Keratinocyte (primary cell): Measurements from ENCODE around the gene LAMA2. TPM values are rescaled to one million over a fixed set of nuclear protein-coding genes. Genes with fewer than 3 reads are reported as not detected.

ENCODE experiments used
- DNase-seq: peaks from one replicate; pipeline ENCODE4 v3.0.0-alpha.2; 2011; ENCODE audit warnings: low read depth, missing footprints, low spot score
- FAIRE-seq: peaks from 2 replicates; lab custom pipeline; 2011; peaks lifted over from hg19 to GRCh38; lab: Jason Lieb, UNC
- H2AFZ ChIP-seq: 2 replicates; pipeline ENCODE4 v1.6.0; 2012; ENCODE audit warnings: low read length, control low read depth, inconsistent platforms; ENCODE audit not compliant: control insufficient read depth
- H3K27ac ChIP-seq: 2 replicates; pipeline ENCODE4 v1.5.1; 2011; ENCODE audit warnings: low read length; ENCODE audit not compliant: control insufficient read depth, insufficient read depth
- H3K27me3 ChIP-seq: 3 replicates; pipeline ENCODE4 v1.6.0; 2011; ENCODE audit warnings: low read length; ENCODE audit not compliant: control insufficient read depth, insufficient read depth; ENCODE audit errors: extremely low read depth
- H3K36me3 ChIP-seq, 2 experiments: 2 replicates in 1 of 2; 3 replicates in 1 of 2; pipeline ENCODE4 v1.5.1; 2011; ENCODE audit warnings: low read length in 2 of 2, mild to moderate bottlenecking in 1 of 2; ENCODE audit not compliant: control insufficient read depth in 2 of 2, insufficient read depth in 2 of 2; ENCODE audit errors: extremely low read depth in 1 of 2
- H3K4me1 ChIP-seq: 3 replicates; pipeline ENCODE4 v1.5.1; 2011; ENCODE audit warnings: low read length; ENCODE audit not compliant: control insufficient read depth, insufficient read depth; ENCODE audit errors: extremely low read depth
- H3K4me2 ChIP-seq: 3 replicates; pipeline ENCODE4 v1.6.0; 2011; ENCODE audit warnings: low read depth, low read length; ENCODE audit not compliant: control insufficient read depth, insufficient read depth; ENCODE audit errors: extremely low read depth
- H3K4me3 ChIP-seq, 3 experiments: fragments of 200-600 bp in 1 of 3; sonication (generic) in 1 of 3; 2 replicates in 2 of 3; 3 replicates in 1 of 3; pipeline ENCODE4 v1.5.1; 2011 to 2016; ENCODE audit warnings: low read length in 3 of 3, mild to moderate bottlenecking in 3 of 3, control low read depth in 2 of 3, inconsistent platforms in 1 of 3, low read depth in 1 of 3, mixed read lengths in 1 of 3, mixed run types in 1 of 3, moderate library complexity in 1 of 3; ENCODE audit not compliant: control insufficient read depth in 2 of 3, insufficient read depth in 2 of 3; ENCODE audit errors: extremely low read depth in 1 of 3
- H3K79me2 ChIP-seq: 2 replicates; pipeline ENCODE4 v1.6.0; 2012; ENCODE audit warnings: low read length; ENCODE audit not compliant: control insufficient read depth, insufficient read depth
- H3K9ac ChIP-seq: 3 replicates; pipeline ENCODE4 v1.6.0; 2011; ENCODE audit warnings: low read length; ENCODE audit not compliant: control insufficient read depth, insufficient read depth; ENCODE audit errors: extremely low read depth
- H3K9me1 ChIP-seq: 3 replicates; pipeline ENCODE4 v1.6.0; 2011; ENCODE audit warnings: low read length; ENCODE audit not compliant: control insufficient read depth, insufficient read depth; ENCODE audit errors: extremely low read depth
- H3K9me3 ChIP-seq: 2 replicates; pipeline ENCODE4 v1.5.1; 2012; ENCODE audit warnings: low read depth, low read length; ENCODE audit not compliant: control insufficient read depth
- H4K20me1 ChIP-seq: 3 replicates; pipeline ENCODE4 v1.6.0; 2011; ENCODE audit warnings: low read length; ENCODE audit not compliant: control insufficient read depth, insufficient read depth; ENCODE audit errors: extremely low read depth
- EZH2 ChIP-seq: IDR thresholded peaks from one replicate; pipeline ENCODE4 v1.6.1; 2012; ENCODE audit warnings: inconsistent platforms, mild to moderate bottlenecking, low read length, moderate library complexity
- dilution Hi-C: fragments of 300-500 bp; cut with MboI; formaldehyde crosslinking; loops from one replicate; pipeline ENCODE4 v1.7.0; 2020; ENCODE audit warnings: low sequenced_read_pairs; ENCODE audit not compliant: extremely low pct_ligation_motif_present
- polyA plus RNA-seq, 5 experiments: library from polyadenylated mRNA; depleted of rRNA in 3 of 5; stranded (reverse) in 3 of 5; stranded (forward) in 1 of 5; unstranded in 1 of 5; fragments of >200 nt; gene quantifications; 1 replicate in 1 of 5; 2 replicates in 3 of 5; 3 replicates in 1 of 5; pipeline versions ENCODE4 v1.2.1 to v1.2.3, GENCODE V29; 2011 to 2012; ENCODE audit warnings: missing spikeins in 2 of 5, low read depth in 1 of 5, low replicate concordance in 1 of 5
- TF ChIP-seq, protein P1 (sequence below), 3 experiments: IDR thresholded peaks in 1 of 3; conservative IDR thresholded peaks in 1 of 3; optimal IDR thresholded peaks in 1 of 3; 2 replicates in 2 of 3; 3 replicates in 1 of 3; pipeline versions ENCODE3 to v1.5.1; 2011; ENCODE audit warnings: low read length in 3 of 3, mild to moderate bottlenecking in 3 of 3, moderate library complexity in 2 of 3, control low read depth in 1 of 3, inconsistent platforms in 1 of 3; ENCODE audit not compliant: insufficient read depth in 2 of 3; ENCODE audit errors: extremely low read depth in 1 of 3

The LAMA2 gene
- polyA plus RNA-seq, 1 donor (not counting 4 experiments of a cell fraction or from before 2014, with no cell fraction given): 1.4 TPM

DNA sequence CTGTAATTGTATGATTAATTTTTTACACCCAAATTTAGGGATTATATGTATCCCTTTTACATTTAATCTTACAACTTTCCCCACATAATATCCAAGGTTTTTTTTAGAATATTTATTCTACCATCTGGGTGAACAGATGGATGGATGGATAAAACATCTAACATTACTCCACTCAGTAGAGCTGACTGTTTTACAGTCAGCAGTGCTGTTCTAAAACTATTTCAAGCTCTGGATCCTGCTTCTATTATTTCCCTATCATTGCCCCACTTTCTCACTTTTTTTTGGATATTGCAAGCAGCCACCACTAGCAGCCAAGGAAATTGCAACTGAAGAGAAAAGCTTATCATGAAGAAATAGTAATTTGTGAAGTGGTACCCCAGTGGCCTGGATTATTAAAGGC lies 653.3 kb downstream of the LAMA2 start:
- no peak overlapping the region for H3K27ac ChIP-seq
- TF ChIP-seq, protein P1, sequence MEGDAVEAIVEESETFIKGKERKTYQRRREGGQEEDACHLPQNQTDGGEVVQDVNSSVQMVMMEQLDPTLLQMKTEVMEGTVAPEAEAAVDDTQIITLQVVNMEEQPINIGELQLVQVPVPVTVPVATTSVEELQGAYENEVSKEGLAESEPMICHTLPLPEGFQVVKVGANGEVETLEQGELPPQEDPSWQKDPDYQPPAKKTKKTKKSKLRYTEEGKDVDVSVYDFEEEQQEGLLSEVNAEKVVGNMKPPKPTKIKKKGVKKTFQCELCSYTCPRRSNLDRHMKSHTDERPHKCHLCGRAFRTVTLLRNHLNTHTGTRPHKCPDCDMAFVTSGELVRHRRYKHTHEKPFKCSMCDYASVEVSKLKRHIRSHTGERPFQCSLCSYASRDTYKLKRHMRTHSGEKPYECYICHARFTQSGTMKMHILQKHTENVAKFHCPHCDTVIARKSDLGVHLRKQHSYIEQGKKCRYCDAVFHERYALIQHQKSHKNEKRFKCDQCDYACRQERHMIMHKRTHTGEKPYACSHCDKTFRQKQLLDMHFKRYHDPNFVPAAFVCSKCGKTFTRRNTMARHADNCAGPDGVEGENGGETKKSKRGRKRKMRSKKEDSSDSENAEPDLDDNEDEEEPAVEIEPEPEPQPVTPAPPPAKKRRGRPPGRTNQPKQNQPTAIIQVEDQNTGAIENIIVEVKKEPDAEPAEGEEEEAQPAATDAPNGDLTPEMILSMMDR (optimal IDR thresholded peaks at IDR 0.05 in 1 of 3, IDR thresholded peaks at IDR 0.05 in 1 of 3, conservative IDR thresholded peaks at IDR 0.05 in 1 of 3; ENCODE audit: extremely low read depth in 1 of 3, insufficient read depth in 2 of 3, low read length in 3 of 3): no peak
- no peak for TF ChIP-seq EZH2
- no peak overlapping the region for H3K9ac ChIP-seq
- H3K9me3 ChIP-seq: no peaks in the 10 kb centered on the region
- H3K36me3 ChIP-seq: peaks cover 2% of the 10 kb centered on the region in 2 experiments
- H4K20me1 ChIP-seq: no peaks in the 10 kb centered on the region
- FAIRE-seq (no peak), DNase-seq (no peak)
- no peak overlapping the region for H3K4me3 ChIP-seq
- H3K4me2 ChIP-seq: no peak overlapping the region
- no peaks in the 10 kb centered on the region for H3K27me3 ChIP-seq
- dilution Hi-C loops: no loop called here
- no peaks in the 10 kb centered on the region for H3K4me1 ChIP-seq
- H3K9me1 ChIP-seq: no peaks in the 10 kb centered on the region
- H2AFZ ChIP-seq: no peak overlapping the region
- H3K79me2 ChIP-seq: no peaks in the 10 kb centered on the region

DNA sequence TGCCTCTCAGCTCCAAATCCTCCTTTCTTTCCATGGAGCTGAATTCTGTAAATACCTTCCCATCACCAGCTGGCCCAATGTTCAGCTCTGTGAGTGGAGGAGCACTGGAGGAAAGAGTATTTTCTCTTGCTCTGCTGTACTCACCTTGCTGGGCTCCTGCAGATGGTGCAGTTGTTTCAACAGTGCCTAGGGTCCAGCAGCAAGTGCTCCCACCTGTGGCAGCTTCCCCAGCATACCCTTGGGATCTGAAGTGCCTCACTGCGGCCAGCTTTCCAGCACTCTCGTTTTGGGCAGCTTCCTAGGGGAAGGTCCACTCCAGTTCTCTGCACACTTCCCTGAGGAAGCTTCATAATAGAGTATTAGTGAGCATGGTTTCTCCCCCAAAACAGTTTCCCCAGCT lies 656.1 kb downstream of the LAMA2 start:
- Histone ChIP-seq H3K9me1 (no peaks in the 10 kb centered on the region), H3K9me3 (no peaks in the 10 kb centered on the region), H3K9ac (no peak overlapping the region), H2AFZ (no peak overlapping the region), H3K27ac (no peak overlapping the region), H3K27me3 (no peaks in the 10 kb centered on the region), H3K79me2 (no peaks in the 10 kb centered on the region), H3K4me2 (no peak overlapping the region), H3K4me3 (no peak overlapping the region), H3K36me3 (peaks cover 2% of the 10 kb centered on the region in 2 experiments), H4K20me1 (no peaks in the 10 kb centered on the region), H3K4me1 (no peaks in the 10 kb centered on the region)
- dilution Hi-C loops: no loop called here
- FAIRE-seq: no peak
- no peak for DNase-seq
- TF ChIP-seq, protein P1 (optimal IDR thresholded peaks at IDR 0.05 in 1 of 3, IDR thresholded peaks at IDR 0.05 in 1 of 3, conservative IDR thresholded peaks at IDR 0.05 in 1 of 3; ENCODE audit: extremely low read depth in 1 of 3, insufficient read depth in 2 of 3, low read length in 3 of 3): no peak
- TF ChIP-seq EZH2: no peak
